H9 (cell line): Measurements from ENCODE around the gene CYBB. TPM values are rescaled to one million over a fixed set of nuclear protein-coding genes. Genes with fewer than 3 reads are reported as not detected.

ENCODE experiments used
- DNase-seq: peaks from one replicate; pipeline ENCODE4 v3.0.0-alpha.2; 2017
- H2AFZ ChIP-seq: one replicate; pipeline ENCODE4 v1.6.1; 2013; ENCODE audit warnings: mild to moderate bottlenecking, low read length, control low read depth, moderate library complexity
- H2AK5ac ChIP-seq: 2 replicates; pipeline ENCODE4 v1.6.1; 2013; ENCODE audit warnings: low read length, control low read depth, mixed read lengths; ENCODE audit not compliant: insufficient read length
- H2BK120ac ChIP-seq: one replicate; pipeline ENCODE4 v1.6.1; 2013; ENCODE audit warnings: low read depth, mild to moderate bottlenecking, low read length, control low read depth, inconsistent platforms; ENCODE audit not compliant: poor library complexity, severe bottlenecking
- H2BK12ac ChIP-seq: 2 replicates; pipeline ENCODE4 v1.6.1; 2013; ENCODE audit warnings: low read length, control low read depth, mixed read lengths, low read depth; ENCODE audit not compliant: insufficient read length
- H2BK15ac ChIP-seq: 2 replicates; pipeline ENCODE4 v1.6.1; 2013; ENCODE audit warnings: low read depth, low read length, control low read depth
- H2BK20ac ChIP-seq: one replicate; pipeline ENCODE4 v1.6.1; 2013; ENCODE audit warnings: low read depth, mild to moderate bottlenecking, low read length, control low read depth, inconsistent platforms; ENCODE audit not compliant: poor library complexity, severe bottlenecking
- H2BK5ac ChIP-seq: 2 replicates; pipeline ENCODE4 v1.6.1; 2013; ENCODE audit warnings: low read length, control low read depth, mixed read lengths; ENCODE audit not compliant: insufficient read length
- H3K14ac ChIP-seq: 2 replicates; pipeline ENCODE4 v1.6.1; 2013; ENCODE audit warnings: low read length, control low read depth; ENCODE audit not compliant: insufficient read depth
- H3K18ac ChIP-seq: 2 replicates; pipeline ENCODE4 v1.6.1; 2013; ENCODE audit warnings: low read depth, mild to moderate bottlenecking, mixed read lengths, low read length, control low read depth; ENCODE audit not compliant: insufficient read length
- H3K23ac ChIP-seq: 2 replicates; pipeline ENCODE4 v1.6.1; 2013; ENCODE audit warnings: low read length, control low read depth, mixed read lengths, low read depth; ENCODE audit not compliant: insufficient read length
- H3K23me2 ChIP-seq: 2 replicates; pipeline ENCODE4 v1.6.1; 2013; ENCODE audit warnings: low read depth, mild to moderate bottlenecking, mixed read lengths, low read length, control low read depth; ENCODE audit not compliant: insufficient read length, poor library complexity, severe bottlenecking
- H3K27ac ChIP-seq: 2 replicates; pipeline ENCODE4 v1.5.1; 2013; ENCODE audit warnings: low read length, control low read depth, mixed read lengths, low read depth; ENCODE audit not compliant: insufficient read length
- H3K27me3 ChIP-seq: 2 replicates; pipeline ENCODE4 v1.6.1; 2013; ENCODE audit warnings: low read length, control low read depth, inconsistent platforms; ENCODE audit not compliant: insufficient read depth
- H3K4ac ChIP-seq: 2 replicates; pipeline ENCODE4 v1.6.1; 2013; ENCODE audit warnings: low read depth, mild to moderate bottlenecking, control low read depth, inconsistent platforms, low read length, moderate library complexity
- H3K4me1 ChIP-seq: 2 replicates; pipeline ENCODE4 v1.6.1; 2013; ENCODE audit warnings: low read length, control low read depth, inconsistent platforms; ENCODE audit not compliant: insufficient read depth
- H3K4me2 ChIP-seq: 2 replicates; pipeline ENCODE4 v1.6.1; 2013; ENCODE audit warnings: low read length, control low read depth, mixed read lengths; ENCODE audit not compliant: insufficient read length, insufficient read depth
- H3K56ac ChIP-seq: 2 replicates; pipeline ENCODE4 v1.6.1; 2013; ENCODE audit warnings: low read depth, mild to moderate bottlenecking, mixed read lengths, low read length, control low read depth; ENCODE audit not compliant: insufficient read length
- H3K79me1 ChIP-seq: 2 replicates; pipeline ENCODE4 v1.6.1; 2013; ENCODE audit warnings: low read depth, mild to moderate bottlenecking, moderate library complexity, low read length, control low read depth, inconsistent platforms; ENCODE audit not compliant: insufficient read depth, poor library complexity, severe bottlenecking
- H3K79me2 ChIP-seq: 2 replicates; pipeline ENCODE4 v1.6.1; 2013; ENCODE audit warnings: low read length, control low read depth, inconsistent platforms; ENCODE audit not compliant: insufficient read depth
- H3K9ac ChIP-seq: 2 replicates; pipeline ENCODE4 v1.6.1; 2013; ENCODE audit warnings: low read length, control low read depth, mixed read lengths; ENCODE audit not compliant: insufficient read length; ENCODE audit errors: extremely low read depth
- H3K9me3 ChIP-seq: one replicate; pipeline ENCODE4 v1.6.1; 2013; ENCODE audit warnings: low read depth, low read length, inconsistent platforms; ENCODE audit not compliant: control insufficient read depth
- H3T11ph ChIP-seq: one replicate; pipeline ENCODE4 v1.6.1; 2013; ENCODE audit warnings: mild to moderate bottlenecking, low read length, control low read depth, inconsistent platforms
- H4K20me1 ChIP-seq: one replicate; pipeline ENCODE4 v1.6.1; 2013; ENCODE audit not compliant: control insufficient read depth, insufficient read length, insufficient read depth
- H4K5ac ChIP-seq: 2 replicates; pipeline ENCODE4 v1.6.1; 2013; ENCODE audit warnings: low read depth, mild to moderate bottlenecking, mixed read lengths, low read length, control low read depth; ENCODE audit not compliant: insufficient read length
- H4K8ac ChIP-seq: replicated peaks from 2 replicates; pipeline ENCODE4 v1.6.1; 2013; ENCODE audit warnings: low read length, control low read depth, mixed read lengths, low read depth; ENCODE audit not compliant: insufficient read length
- H4K91ac ChIP-seq: 2 replicates; pipeline ENCODE4 v1.6.1; 2013; ENCODE audit warnings: low read depth, mild to moderate bottlenecking, moderate library complexity, mixed read lengths, low read length, control low read depth; ENCODE audit not compliant: insufficient read length
- H3K27ac Mint-ChIP-seq, 3 experiments: 2 replicates in 2 of 3; 3 replicates in 1 of 3; pipeline ENCODE4 v1.8.0; 2020 to 2021; ENCODE audit warnings: mixed read lengths in 3 of 3, mild to moderate bottlenecking in 1 of 3, moderate library complexity in 1 of 3
- H3K27me3 Mint-ChIP-seq: 2 replicates; pipeline ENCODE4 v1.8.0; 2021; ENCODE audit warnings: low read depth, mild to moderate bottlenecking, moderate library complexity, mixed read lengths
- H3K36me3 Mint-ChIP-seq, 3 experiments: 2 replicates in 2 of 3; 3 replicates in 1 of 3; pipeline ENCODE4 v1.8.0; 2020 to 2021; ENCODE audit warnings: low read depth in 3 of 3, mixed read lengths in 3 of 3; ENCODE audit not compliant: insufficient read depth in 1 of 3
- H3K4me1 Mint-ChIP-seq, 2 experiments: 2 replicates each; pipeline ENCODE4 v1.8.0; 2020; ENCODE audit warnings: mixed read lengths in 2 of 2
- H3K4me3 Mint-ChIP-seq, 2 experiments: 2 replicates in 1 of 2; 3 replicates in 1 of 2; pipeline ENCODE4 v1.8.0; 2020 to 2021; ENCODE audit warnings: mild to moderate bottlenecking in 2 of 2, mixed read lengths in 2 of 2, moderate library complexity in 1 of 2
- H3K9me3 Mint-ChIP-seq, 2 experiments: 2 replicates in 1 of 2; 3 replicates in 1 of 2; pipeline ENCODE4 v1.8.0; 2020; ENCODE audit warnings: mild to moderate bottlenecking in 2 of 2, mixed read lengths in 2 of 2, moderate library complexity in 1 of 2
- WGBS: extraction: QIAGEN DNeasy Blood & Tissue Kit; methylation state at CpG from one replicate; pipeline ENCODE4 v1.1.7; 2013; ENCODE audit warnings: missing lambda C conversion rate, low lambda C conversion rate, mixed read lengths; ENCODE audit not compliant: insufficient read length; ENCODE audit errors: extremely low coverage; 5-methylcytosine and 5-hydroxymethylcytosine counted together
- total RNA-seq: library from RNA; stranded (reverse); gene quantifications from 2 replicates; pipeline ENCODE4 v1.2.1, GENCODE V29; 2021
- TF ChIP-seq, protein P1 (sequence below): fragments of 200-600 bp; sonication (generic); conservative IDR thresholded peaks from 3 replicates; pipeline ENCODE4 v1.8.0; 2021; ENCODE audit warnings: antibody characterized with exemption, mild to moderate bottlenecking

Gene CYBB
- total RNA-seq, 1 experiment from 2014 or later = 0.07 TPM

DNA sequence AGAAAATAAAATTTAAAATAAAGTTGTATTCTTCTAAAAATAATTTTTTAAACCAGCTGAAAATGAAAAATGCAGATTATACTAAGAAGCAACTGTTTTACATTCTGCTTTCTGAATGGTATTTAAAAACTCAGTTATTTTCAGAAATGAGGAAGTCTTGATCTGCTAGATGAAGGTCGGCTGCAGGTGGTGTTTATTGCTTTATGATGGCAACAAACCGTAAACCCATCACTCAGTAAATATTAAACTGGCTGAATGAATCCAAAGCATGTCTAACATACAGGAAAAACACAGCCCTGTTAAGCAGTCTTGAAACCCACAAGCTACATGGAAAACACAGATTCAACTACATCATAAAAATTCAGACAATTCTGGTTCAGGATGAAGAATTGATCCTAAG lies 38.2 kb downstream of the CYBB start:
- Histone ChIP-seq H4K91ac (no peak overlapping the region), H2BK12ac (no peak overlapping the region), H4K20me1 (no peaks in the 10 kb centered on the region), H3K79me1 (no peaks in the 10 kb centered on the region), H2BK15ac (no peak overlapping the region), H3K9ac (no peak overlapping the region), H2AFZ (no peak overlapping the region), H3K14ac (no peak overlapping the region), H3K18ac (no peak overlapping the region), H2BK20ac (no peak overlapping the region), H3K23me2 (no peaks in the 10 kb centered on the region), H3K4me1 (no peaks in the 10 kb centered on the region), H2AK5ac (no peak overlapping the region), H3K9me3 (peaks cover 6% of the 10 kb centered on the region), H4K8ac (no peak overlapping the region), H2BK120ac (no peak overlapping the region), H2BK5ac (no peak overlapping the region), H3K56ac (no peak overlapping the region), H3T11ph (no peak overlapping the region), H3K23ac (no peak overlapping the region), H3K4me2 (no peak overlapping the region), H3K4ac (no peak overlapping the region), H4K5ac (no peak overlapping the region), H3K27ac (no peak overlapping the region), H3K79me2 (no peaks in the 10 kb centered on the region), H3K27me3 (no peaks in the 10 kb centered on the region)
- Mint-ChIP-seq H3K9me3 (peaks cover 50 to 71% of the 10 kb centered on the region in 2 experiments), H3K4me3 (no peak overlapping the region), H3K27me3 (no peaks in the 10 kb centered on the region), H3K36me3 (no peaks in the 10 kb centered on the region; a peak in 1 of 7 replicates), H3K4me1 (no peaks in the 10 kb centered on the region; a peak in 1 of 4 replicates), H3K27ac (no peak overlapping the region)
- TF ChIP-seq, protein P1, sequence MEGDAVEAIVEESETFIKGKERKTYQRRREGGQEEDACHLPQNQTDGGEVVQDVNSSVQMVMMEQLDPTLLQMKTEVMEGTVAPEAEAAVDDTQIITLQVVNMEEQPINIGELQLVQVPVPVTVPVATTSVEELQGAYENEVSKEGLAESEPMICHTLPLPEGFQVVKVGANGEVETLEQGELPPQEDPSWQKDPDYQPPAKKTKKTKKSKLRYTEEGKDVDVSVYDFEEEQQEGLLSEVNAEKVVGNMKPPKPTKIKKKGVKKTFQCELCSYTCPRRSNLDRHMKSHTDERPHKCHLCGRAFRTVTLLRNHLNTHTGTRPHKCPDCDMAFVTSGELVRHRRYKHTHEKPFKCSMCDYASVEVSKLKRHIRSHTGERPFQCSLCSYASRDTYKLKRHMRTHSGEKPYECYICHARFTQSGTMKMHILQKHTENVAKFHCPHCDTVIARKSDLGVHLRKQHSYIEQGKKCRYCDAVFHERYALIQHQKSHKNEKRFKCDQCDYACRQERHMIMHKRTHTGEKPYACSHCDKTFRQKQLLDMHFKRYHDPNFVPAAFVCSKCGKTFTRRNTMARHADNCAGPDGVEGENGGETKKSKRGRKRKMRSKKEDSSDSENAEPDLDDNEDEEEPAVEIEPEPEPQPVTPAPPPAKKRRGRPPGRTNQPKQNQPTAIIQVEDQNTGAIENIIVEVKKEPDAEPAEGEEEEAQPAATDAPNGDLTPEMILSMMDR = no peak
- DNase-seq = no peak
- no CpG with 5 or more reads among the region's 2 CpGs for WGBS
